GM19455 (cell line): ENCODE results near the gene EXD3.
A peak's percentile ranks its signal among the peaks of the same experiment; 100 is the strongest.

ENCODE experiments used
- ATAC-seq: cut with Tn5 transposase; IDR thresholded peaks from one replicate; pipeline ENCODE4 v1.9.1; 2021; ENCODE audit not compliant: unreplicated experiment

EXD3 gene

DNA sequence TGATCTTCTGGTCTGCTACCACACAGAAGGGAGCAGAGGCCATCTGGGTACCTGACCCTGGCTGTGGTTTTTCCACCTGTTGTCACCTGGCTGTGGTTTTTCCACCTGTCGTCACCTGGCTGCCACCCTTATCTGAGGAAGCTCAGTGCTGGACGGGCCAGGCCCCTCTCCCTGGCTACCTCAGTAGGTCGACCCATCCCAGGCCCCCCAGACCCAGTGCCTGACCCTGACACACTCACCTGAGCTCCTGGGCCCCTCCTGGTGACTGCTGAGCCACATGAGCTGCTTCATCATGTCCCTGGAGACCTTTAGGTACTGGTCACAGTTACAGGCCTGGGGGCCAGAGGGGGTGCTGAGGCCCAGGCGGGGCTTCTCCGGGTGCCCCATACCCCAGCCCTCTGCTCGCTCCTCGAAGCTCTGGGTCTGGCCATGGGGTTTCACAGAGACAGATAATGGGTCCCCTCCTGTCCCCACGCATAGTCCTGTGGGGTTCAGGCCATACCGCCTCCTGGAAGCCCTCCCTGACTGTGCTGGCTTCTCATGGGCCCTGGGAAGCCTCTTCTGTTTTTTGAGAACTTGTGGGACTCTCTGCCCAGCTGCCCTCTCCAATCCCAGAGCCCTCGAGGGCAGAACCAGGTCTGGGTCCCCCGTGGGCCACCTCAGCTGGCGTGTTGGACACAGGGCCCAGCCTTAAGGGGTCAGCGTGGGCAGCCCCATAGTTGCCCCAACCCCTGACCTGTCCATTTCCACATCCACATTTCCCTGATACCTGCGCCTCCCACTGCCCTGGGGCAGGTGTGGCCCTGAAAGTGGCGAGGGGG, 113.4 kb downstream of the EXD3 start:
- no peak for ATAC-seq

DNA sequence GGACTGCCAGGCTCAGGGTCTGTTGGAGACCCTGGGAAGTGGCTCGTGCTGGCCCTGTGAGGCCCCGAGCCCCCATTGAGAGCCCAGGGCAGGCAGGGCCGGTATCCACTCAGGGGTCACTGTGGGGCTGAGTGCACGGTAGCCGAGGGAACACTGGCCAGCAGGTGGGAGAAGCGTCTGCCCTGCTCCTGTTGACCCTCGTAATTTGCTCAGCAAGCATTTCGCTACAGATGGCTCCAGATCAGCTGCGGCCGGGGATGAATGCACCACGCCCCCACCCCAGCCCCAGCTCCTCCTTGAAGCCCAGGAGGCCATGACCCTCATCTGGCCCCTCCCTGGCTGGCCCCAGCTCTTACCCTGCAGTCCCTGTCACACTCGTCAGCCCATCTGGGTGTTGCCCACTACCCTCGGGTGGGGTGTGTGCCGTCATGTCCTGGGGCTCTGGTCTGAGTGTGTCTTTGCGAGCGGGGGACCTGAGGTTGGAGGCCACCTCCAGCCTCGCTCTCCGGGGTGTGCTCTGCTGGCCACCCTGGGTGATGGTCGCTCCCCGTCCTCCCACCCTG, 114.8 kb downstream of the EXD3 start:
- no peak for ATAC-seq

DNA sequence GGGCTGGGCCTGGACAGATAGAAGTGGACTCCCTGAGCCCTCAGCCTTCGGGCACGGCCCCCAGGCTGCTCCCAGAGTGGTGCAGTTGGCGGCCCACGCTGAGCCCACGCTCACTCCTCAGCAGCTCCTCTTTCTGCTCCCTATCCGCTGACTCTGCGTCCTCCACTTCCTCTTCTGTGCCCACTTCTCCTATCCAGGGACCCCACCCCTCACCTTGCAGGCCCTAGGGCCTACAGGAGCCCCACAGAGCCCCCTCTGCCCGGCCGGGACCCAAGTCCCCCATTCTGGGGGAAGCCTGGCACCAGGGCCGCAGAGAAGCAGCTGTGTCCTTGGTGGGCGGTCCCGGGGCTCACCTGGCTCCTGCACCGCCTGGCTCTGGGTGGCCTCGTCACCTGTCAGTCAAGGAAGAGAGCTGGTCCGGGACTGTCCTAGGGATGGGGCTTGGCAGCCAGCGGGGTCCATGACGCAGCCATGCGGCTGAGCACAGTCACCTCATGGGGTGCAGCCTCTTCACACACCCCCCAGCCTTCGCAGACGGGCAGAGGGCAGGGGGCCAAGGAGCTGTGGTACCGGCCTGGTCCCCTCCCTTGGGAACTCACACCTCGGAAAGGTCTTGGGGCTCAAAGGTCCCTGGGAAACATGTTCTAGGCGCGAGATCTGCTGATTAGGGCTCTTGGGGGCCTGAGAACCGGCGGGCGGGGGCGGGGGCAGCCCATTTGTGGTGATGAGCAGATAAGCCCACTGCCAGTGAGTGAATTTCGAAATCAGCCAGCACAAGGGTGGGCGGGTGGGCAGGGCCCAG, 115.5 kb downstream of the EXD3 start:
- no peak for ATAC-seq

DNA sequence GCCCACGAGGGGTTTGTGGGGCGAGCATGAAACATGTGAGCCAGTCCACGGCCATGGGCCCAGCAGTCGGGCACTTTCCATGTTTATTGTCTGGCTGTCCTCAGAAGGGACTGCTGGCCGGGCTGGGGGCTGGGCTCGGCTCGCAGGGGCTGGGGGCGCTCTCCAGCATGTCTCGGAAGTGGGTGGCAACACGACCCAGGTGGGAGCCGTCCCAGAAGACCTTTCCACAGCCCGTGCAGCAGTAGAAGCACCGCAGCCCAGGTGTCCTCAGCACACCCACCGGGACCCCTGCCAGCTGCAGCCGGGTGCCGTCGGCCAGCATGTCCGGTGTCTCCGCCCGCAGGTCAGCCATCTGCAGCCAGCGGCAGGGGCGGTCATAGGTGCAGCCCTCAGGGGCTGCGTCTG, 116.1 kb downstream of the EXD3 start:
- no peak for ATAC-seq

DNA sequence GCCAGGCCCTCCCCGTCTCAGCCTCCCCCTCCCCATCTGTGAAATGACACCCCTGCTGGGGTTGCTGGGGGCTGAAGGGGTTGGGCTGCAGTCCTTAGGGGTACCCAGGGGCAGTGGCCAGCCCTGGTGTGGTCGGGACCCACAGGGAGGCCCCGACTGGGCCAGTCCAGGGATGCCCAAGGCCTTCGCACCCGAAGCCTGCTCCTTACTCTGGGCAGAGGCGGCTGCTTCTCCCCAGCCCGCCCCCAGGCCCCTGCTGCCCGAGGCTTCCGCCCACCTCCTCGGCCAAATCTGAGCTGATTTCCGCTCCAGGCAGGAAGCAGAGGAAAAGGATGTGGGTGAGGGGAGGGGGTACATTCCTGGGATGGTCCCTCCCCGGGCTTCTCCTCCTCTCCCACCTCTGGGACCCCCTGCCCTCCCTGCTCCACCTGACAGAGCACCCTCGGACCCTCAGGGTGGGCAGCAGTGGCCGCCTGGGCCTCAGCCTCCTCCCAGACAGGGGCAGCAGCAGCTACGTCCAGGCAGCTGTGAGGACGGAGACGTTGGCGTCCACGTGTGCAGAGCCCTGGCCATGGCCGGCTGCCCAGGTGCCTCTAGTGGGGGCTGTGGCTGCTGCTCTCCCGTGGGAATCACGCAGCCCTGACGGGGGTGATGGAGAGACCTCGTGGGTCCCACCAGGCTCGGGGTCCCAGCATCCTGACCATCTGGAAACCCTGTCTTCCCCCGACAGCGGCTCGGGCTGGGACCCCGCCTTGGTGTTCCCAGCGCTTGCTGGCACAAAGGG, 116.7 kb downstream of the EXD3 start:
- no peak for ATAC-seq

DNA sequence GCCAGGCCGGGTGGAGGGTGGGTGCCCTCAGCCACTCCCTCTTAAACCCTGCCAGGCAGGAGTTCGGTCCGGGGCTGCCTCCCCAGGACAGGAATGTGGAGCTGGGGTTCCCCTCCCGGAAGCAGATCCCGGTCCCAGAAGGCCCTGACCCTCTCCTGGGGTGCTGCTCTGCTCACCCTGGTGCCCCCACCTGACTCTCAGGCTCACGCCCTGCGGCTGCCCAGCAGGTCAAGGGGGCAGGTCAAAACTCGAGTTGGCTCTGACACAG, 117.2 kb downstream of the EXD3 start:
- ATAC-seq: no peak

DNA sequence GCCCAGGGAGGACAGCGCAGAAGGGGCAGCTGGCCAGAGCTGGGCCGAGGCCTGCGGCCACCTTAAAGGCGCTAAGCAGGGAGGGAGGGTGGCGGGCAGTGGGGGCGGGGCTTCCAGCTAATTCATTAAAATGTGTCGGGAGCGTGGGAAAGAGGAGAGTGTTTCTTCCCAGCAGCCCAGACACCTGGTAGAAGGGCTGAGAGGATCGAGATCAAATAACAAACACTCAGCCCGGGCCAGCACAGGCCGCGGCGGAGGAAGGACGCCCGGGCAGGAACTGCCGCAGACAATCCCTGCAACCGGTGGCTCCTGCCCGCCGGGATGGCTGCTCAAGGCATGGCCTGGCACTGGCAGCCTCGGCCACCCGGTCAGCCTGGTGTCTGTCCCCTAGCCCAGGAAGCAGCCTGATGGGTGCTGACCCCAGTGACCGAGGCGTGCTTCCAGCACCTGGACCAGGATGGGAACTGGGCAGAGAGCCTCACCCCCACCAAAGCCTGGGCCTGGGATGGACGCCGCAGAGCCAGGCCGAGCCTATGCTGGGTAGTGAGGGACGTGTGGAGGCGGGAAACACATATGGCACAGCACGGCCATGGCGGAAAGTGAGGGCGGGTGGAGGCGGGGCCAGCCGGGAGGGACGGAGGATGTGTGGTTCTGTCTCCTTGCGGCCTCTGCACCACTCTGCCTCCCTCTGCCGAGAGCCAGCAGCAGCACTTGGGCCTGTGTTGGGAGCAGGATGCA, 117.7 kb downstream of the EXD3 start:
- no peak for ATAC-seq

DNA sequence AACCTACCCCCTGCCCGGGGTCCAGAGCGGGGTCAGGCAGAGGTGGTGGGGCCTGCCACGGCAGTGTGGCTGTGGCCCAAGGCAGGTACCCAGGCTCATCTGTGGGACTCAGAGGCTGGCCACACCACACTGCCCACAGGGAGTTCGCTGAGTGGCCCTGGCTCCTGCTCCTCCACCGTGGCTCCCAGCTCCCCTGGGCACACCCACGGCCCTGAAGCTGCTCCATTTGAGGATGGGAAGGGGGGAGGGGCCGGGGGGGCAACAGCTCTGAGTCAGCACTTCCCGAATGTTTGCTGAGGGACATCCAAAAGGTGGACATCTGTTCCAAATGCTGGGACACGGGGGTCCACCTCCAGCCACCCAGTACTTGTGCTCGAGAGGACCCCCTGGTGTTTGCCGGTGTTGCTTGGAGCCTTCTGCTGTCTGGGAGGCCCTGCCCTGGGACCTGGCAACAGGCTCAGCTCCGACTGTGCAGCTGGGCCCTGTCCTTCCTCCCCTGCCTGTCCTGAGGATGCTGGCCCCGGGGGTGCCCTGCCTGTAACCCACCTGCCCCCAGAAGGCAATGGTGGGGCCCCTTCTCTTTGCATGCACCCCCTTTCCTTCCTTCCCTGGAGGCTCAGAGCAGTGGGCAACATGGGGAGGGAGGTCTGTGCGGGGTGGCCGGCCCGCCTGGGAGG, 118.4 kb downstream of the EXD3 start:
- no peak for ATAC-seq

DNA sequence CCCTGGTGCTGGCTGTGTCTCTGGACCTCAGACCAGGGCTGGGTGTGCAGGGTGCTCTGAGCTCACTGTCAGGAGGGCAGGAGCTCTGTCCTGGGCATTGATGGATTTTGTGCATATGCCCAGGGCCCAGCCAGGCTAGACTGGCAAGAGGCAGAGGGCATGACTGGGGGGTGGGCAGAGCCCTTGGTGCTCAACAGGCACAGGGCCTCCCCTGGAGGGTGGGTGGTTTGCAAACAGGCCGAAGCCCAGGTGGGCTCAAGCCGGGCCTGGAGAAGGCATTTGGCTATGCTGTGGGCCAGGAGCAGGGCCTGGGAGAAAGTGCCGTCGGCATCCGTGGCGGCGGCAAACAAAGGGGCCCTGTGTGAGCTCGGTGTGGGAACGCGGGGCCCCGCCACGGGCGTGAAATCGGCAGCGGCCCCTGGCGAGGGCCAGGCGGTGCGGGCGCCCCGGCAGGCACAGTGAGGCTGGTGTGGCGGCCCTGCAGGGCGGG, 119.0 kb downstream of the EXD3 start:
- no peak for ATAC-seq

DNA sequence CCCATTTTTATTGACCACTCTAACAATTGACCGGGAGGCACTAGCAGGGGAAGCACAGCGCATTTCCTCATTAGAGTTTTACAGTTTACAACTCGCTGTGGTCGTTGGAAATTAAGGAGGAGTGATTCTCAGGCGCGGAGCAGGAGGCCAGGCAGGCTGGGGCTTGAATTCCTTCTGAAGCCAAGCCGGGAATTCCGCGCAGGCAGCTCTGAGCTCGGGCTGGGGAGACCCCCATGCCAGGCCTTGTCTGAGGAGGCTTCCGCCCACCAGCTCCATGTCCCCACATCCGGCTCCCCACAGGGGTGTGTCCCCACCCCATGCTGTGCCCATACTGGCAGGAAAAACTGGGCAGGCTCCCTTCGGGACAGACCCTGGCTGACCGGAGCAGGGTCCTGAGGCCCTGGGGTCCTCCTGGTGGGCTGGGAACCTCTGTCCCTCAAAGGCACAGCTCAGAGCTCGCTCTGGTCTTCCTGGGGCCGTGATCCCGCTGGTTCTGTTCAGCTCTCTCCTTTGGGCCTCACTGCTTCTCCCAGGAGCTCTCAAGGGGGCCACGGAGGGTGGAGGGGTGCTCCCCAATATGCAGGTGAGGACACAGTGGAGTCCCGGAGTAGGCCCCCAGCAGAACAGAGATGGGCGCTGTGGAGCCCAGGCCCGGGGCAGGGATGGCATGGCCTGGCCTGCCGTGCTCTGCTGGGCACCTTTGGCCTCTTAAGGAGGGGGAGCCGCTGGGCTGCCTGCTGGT, 119.6 kb downstream of the EXD3 start:
- no peak for ATAC-seq

DNA sequence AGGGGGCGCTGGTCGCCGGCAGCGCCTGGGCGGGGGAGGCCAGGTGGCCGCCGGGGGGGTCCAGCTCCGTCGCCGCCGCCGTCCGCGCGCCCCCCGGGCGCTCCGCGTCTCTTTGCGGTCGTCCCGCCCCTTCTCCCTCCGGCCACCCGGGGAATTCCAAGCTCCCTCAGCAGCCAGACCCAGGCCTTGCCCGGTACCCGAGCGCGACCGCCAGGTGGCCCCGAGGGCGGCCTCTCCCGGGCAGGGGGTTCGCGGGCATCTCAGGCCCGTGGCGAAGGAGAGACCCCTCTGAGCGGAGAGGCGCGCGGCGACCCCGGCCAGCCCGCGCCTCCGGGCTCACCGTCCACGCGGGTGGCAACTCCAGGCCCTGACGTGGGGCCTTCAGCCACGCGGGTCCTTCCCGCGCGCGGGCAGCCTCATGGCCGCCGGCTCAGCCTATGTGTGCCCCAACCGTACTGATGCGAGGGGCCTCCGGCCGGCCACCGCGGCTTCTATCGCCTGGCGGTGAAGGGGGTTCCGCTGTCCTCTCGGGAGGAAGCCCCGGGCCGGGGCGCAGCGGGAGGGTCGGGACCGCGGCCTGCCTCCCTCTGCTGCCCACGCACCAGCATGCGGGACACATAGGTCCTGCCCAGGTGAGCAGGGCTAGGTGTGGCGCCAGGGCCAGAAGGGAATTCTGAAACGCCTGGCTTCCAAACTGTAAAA, 120.4 kb downstream of the EXD3 start:
- ATAC-seq: peak; percentile 49

DNA sequence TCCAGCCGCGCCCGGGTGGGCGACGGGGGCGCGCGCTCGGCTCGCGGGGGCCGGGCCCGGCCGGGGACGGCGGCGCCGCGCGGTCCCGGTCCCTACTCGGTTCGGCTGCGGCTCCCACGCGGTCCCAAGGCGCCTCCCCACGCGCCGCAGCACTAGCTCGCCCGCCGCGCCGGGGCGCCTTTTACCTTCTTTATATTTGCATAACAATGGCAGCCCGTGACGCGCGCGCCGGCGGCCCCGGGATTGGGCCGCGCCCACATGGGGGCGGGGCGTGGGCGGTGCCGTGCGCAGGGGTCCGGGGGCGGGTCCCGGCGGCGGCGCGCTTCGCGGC, 120.9 kb downstream of the EXD3 start, which contains the start of gene NRARP:
NRARP (minus strand) TSS at position 154 of the 331 bp plus-strand sequence. CDS start 343 bp downstream, outside the sequence.
- peak; percentile 70 for ATAC-seq

DNA sequence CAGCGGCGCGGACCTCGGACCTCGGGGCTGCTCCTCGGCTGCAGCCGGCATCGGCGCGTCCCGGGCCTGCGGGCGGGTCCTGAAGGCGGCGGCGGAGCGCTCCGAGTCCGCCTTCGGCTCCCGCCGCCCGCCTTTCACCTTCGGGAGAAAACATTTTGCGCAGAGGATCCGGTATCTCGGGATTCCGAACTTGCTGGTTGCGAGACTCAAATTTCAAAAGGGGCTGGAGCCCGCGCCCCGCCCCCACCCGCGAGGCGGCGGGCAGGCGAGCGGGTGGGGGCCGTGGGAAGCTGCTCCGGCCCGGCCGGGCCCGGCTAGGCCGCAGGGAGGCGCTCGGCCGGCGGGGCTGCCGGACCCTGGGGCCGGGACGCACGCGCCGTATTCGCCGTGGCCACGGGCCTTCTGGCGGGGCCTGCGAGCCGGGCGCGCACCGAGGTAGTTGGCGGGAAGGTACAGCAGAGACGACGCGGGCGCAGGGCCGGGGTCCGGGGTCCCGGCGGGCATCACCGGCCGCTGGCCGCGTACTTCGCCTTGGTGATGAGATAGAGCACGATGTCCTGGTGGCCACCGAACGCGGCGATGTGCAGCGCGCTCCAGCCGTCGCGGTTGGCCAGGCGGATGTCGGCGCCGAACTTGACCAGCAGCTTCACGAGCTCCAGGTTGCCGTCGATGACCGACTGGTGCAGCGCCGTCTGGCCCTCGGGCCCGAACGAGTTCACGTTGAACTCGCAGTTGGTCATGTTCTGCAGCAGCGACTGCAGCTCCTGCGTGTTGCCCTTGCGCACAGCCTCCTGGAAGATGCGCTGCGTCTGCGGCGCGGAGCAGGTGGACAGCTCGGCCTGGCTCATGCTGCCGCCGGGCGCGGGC, 121.6 kb downstream of the EXD3 start:
- peak; percentile 3 for ATAC-seq

DNA sequence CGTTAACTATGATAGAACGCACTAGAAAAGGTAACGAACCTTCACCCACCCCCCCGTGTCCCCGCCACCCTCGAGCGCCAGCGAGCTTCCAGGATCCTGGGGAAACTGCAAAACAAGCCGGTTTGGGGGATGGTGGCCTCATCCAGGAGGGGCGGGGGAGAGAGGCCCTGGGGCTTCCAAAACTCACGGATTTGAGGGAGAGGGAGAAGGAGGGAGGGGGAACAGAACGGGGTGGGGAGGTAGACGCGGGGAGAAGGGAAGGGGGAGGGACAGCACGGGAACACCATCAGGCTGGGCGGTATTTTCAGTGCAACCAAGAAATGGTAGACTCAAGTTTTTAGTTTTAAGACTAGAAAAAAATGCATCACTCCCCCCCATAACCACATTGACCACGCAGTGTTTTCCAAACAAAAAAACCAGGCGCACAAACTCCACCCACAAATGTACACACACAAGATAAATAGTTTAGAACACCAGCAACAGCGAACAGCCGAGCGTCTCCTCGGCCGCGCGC, 122.3 kb downstream of the EXD3 start:
- no peak for ATAC-seq

DNA sequence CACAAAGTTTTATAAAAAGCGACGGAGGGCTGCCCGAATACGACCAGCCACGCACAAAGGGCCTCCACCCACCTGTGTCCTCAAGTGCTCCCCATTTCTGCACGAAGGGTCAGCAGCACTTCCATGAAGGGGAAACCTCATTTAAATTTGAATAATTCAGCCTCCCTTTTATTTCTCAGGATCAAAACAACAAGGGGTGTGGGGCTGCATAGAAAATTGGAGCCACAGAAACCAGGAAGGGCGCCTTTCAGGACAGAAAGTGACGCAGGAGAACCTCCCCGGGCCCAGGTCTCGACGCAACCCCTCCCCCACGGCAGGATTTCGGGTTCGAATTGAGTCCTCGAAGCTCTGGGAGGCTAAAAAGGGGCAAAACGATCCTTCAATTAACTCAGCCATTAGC, 123.0 kb downstream of the EXD3 start:
- ATAC-seq: no peak

DNA sequence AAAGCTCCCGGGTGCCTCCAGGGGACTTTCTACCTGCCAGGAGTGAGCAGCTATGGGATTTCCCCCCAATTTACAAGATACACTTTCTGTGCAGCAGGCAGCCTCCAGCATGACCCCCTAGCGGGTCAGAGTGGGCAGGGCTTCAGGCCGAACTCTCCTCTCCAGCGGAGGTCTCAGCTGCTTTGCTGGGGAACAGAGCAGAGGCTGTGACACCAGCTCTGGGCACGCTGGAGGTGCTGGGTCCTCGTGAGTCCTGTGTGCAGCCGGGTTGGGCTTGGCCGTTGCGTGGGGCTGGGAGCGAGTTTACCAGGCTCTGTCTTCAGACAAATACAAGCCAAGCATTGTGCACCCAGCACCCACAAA, 123.8 kb downstream of the EXD3 start:
- no peak for ATAC-seq

DNA sequence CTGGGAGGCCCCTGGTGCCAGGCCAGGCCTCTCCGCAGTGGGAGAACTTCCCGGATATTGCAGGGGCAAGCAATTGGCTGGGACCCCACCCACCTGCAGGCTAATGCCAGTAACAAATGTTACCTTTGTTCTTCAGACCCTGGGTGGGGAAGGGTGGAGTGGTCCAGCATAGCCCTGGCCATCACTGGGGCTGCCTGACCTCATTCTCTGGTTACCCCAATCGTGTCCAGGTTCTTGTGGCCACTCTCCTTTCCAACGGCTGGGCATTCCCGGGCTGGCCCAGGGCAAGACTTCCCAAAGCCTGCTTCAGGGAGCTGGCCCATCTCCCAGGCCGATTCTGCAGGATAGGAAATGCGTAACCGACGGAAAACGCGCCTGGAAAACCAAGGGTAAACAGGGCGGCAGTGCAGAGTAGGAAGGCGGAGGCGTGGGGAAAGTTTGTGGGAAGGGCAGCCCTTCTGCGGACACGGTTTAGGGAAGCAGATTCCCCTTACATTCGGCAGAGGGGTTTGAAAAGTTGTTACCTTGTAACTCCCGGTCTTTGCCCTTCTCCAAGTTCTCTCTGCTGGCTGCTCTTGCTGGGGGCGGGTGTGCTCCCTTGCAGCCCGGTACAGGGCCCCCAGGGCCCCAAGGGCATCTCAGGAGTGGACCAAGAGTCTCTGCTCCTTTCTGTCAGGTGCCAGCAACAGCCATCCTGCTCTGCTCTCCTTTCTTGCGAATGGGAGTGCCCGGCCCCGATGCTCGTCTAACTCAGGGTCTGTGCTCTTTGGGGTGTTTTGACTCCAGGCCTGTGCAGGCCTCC, 124.4 kb downstream of the EXD3 start:
- no peak for ATAC-seq
